Measurements from ENCODE around the gene STXBP4. TPM values are rescaled to one million over a fixed set of nuclear protein-coding genes. Genes with fewer than 3 reads are reported as not detected.

The STXBP4 gene
- total RNA-seq, 1 experiment from 2014 or later, result 16.5 TPM

GRCh38 chr17:55144518-55144917, 176.0 kb downstream of the STXBP4 start:
- H3K27me3 Mint-ChIP-seq (ENCODE audit: low read depth), result no peaks in the 10 kb centered on the region
- Histone ChIP-seq H2BK120ac (ENCODE audit: low read depth, low read length, poor library complexity, severe bottlenecking) (no peak overlapping the region), H4K5ac (ENCODE audit: insufficient read length, low read depth, low read length) (no peak overlapping the region)

More at GRCh38 chr17:55144518-55144917, 176.0 kb downstream of the STXBP4 start:
- H3K14ac ChIP-seq (ENCODE audit: insufficient read depth, low read length), result no peak overlapping the region
- no peak overlapping the region for H4K8ac ChIP-seq (replicated peaks; ENCODE audit: insufficient read length, low read depth, low read length)
- no peak overlapping the region for H3K23ac ChIP-seq (ENCODE audit: insufficient read length, low read depth, low read length)
- Mint-ChIP-seq H3K27ac (no peak overlapping the region), H3K4me1 (peaks cover 12 to 13% of the 10 kb centered on the region in 2 experiments; a peak in 3 of 4 replicates), H3K36me3 (ENCODE audit: insufficient read depth in 1 of 3, low read depth in 3 of 3) (no peaks in the 10 kb centered on the region), H3K4me3 (no peak overlapping the region), H3K9me3 (no peaks in the 10 kb centered on the region)
- no peak overlapping the region for H4K91ac ChIP-seq (ENCODE audit: insufficient read length, low read depth, low read length)
- H2BK12ac ChIP-seq (ENCODE audit: insufficient read length, low read depth, low read length), result no peak overlapping the region
- H2BK5ac ChIP-seq (ENCODE audit: insufficient read length, low read length), result no peak overlapping the region
- no peak overlapping the region for H2AK5ac ChIP-seq (ENCODE audit: insufficient read length, low read length)
- no peaks in the 10 kb centered on the region for H3K79me1 ChIP-seq (ENCODE audit: insufficient read depth, low read depth, low read length, poor library complexity, severe bottlenecking)
- no peak overlapping the region for H3K27ac ChIP-seq (ENCODE audit: insufficient read length, low read depth, low read length)
- no peaks in the 10 kb centered on the region for H3K27me3 ChIP-seq (ENCODE audit: insufficient read depth, low read length)
- TF ChIP-seq, protein P1, sequence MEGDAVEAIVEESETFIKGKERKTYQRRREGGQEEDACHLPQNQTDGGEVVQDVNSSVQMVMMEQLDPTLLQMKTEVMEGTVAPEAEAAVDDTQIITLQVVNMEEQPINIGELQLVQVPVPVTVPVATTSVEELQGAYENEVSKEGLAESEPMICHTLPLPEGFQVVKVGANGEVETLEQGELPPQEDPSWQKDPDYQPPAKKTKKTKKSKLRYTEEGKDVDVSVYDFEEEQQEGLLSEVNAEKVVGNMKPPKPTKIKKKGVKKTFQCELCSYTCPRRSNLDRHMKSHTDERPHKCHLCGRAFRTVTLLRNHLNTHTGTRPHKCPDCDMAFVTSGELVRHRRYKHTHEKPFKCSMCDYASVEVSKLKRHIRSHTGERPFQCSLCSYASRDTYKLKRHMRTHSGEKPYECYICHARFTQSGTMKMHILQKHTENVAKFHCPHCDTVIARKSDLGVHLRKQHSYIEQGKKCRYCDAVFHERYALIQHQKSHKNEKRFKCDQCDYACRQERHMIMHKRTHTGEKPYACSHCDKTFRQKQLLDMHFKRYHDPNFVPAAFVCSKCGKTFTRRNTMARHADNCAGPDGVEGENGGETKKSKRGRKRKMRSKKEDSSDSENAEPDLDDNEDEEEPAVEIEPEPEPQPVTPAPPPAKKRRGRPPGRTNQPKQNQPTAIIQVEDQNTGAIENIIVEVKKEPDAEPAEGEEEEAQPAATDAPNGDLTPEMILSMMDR (conservative IDR thresholded peaks at IDR 0.05), result no peak
- no peaks in the 10 kb centered on the region for H3K23me2 ChIP-seq (ENCODE audit: insufficient read length, low read depth, low read length, poor library complexity, severe bottlenecking)
- no peaks in the 10 kb centered on the region for H3K79me2 ChIP-seq (ENCODE audit: insufficient read depth, low read length)
- DNase-seq, result no peak
- H3K4me2 ChIP-seq (ENCODE audit: insufficient read depth, insufficient read length, low read length), result no peak overlapping the region
- H2BK15ac ChIP-seq (ENCODE audit: low read depth, low read length), result no peak overlapping the region
- no peak overlapping the region for H3K56ac ChIP-seq (ENCODE audit: insufficient read length, low read depth, low read length)
- no peak overlapping the region for H3K9ac ChIP-seq (ENCODE audit: extremely low read depth, insufficient read length, low read length)
- no peak overlapping the region for H2AFZ ChIP-seq (ENCODE audit: low read length)
- H3K9me3 ChIP-seq (ENCODE audit: control insufficient read depth, low read depth, low read length), result no peaks in the 10 kb centered on the region
- H3T11ph ChIP-seq (ENCODE audit: low read length), result no peak overlapping the region
- no peaks in the 10 kb centered on the region for H4K20me1 ChIP-seq (ENCODE audit: control insufficient read depth, insufficient read depth, insufficient read length)
- H2BK20ac ChIP-seq (ENCODE audit: low read depth, low read length, poor library complexity, severe bottlenecking), result no peak overlapping the region
- H3K18ac ChIP-seq (ENCODE audit: insufficient read length, low read depth, low read length), result no peak overlapping the region
- H3K4me1 ChIP-seq (ENCODE audit: insufficient read depth, low read length), result no peaks in the 10 kb centered on the region
- H3K4ac ChIP-seq (ENCODE audit: low read depth, low read length), result no peak overlapping the region

Data from H9 (cell line).